Femur (tissue), 1 donor: Measurements from ENCODE around the gene FBN1.

Experiments
- DNase-seq: peaks from one replicate; pipeline ENCODE4 v3.0.0-alpha.2; 2017

FBN1 gene

GRCh38 chr15:48578965-48579364, 66.5 kb downstream of the FBN1 start:
- no peak for DNase-seq

GRCh38 chr15:48577469-48577868, 68.0 kb downstream of the FBN1 start:
- no peak for DNase-seq

DNA sequence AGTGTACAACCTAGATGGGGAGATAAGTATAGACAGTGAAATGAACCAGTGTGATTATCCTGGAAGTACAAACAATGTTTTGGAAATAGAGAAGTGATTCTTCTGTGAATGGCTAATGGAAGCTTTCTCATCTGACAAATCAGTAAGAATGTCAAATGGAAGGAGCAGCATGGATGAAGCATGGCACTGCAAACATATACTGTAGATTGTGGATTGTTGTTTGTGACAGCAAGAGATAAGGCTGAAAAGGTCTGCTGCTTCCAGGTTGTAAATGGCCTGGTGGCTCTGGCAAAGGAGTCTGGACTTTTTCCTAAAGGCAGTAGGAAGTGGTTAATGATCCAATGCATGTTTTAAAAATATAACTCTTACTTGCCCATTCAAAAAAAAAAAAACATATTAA, 71.3 kb downstream of the FBN1 start:
- DNase-seq: no peak

- DNase-seq: no peak
Observed at GRCh38 chr15:48573780-48574179, 71.7 kb downstream of the FBN1 start.

DNA sequence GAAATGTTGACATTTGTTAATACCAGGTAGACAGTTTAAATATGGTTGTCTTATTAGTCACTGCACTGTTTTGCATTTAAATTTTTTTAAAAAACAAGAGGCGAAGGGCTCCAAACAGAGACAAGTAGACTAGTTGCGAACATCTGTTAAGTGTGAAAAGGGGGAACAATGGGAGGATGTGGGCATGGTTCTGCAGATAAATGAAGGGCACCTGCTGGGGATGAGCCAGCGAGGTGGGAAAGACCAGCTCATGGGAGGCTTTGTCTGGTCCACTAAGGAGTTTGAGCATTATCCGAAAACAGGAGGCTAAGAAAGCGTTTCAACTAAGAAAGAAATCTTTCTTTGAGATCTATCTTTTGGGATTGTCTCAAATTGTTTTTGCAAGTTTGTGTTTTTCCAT, 72.7 kb downstream of the FBN1 start:
- DNase-seq: no peak

DNA sequence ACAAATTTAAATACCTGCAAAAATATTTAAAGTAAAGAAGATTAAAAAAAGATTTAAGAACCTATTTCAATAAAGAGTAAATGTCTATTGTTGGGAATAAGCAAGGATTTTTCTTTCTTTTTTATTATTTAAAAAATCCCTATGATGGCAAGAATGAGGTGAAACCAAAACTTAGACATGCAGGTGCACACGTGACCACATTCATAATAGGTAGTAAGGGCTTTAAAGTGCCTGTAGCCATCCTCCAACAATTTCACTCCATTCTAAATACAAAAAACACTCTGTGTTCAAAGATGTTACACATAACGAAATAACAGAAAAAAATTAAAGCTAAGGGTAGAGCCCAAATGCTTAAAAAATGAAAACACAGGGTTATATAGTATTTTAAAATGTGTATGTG, 74.0 kb downstream of the FBN1 start:
- DNase-seq: no peak

DNA sequence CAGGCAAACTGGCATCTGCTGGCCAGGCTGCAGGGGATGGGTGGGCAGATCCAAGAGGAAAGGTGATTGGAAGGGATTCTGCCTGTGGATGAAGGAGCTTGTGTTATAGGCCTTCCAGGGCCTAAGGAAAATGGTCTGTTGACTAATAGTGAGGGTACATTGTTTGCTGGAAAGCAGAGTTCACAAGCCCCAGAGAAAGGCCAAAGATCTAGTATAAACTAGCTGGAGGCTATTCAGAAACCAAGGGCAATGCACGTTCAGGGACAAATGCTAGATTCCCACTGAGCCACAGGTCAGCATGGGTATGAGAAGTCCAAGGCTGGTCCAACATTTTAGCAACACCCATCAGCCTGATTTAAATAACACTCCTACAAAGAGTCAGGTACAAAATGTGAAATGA, 74.7 kb downstream of the FBN1 start:
- DNase-seq: no peak

GRCh38 chr15:48569591-48570302, 75.8 kb downstream of the FBN1 start:
- no peak for DNase-seq

DNA sequence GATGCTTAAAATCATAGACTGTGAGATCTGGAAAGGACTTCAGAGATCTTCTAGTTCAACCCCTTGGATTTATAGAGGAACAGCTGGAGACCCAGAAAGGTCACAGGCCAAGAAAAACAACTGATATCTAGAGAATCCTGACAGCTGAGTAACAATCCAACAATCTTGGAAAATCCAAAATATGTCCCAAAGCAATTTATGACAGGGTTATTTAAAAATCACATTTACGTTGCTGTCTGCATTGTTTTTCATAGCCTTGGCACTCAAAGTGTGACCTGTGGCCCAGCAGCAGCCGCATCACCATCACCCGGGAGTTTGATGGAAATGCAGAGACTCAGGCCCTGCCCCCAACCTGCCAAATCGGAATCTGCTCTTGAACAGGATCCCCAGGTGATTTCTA, 78.8 kb downstream of the FBN1 start:
- peak; percentile 31 for DNase-seq

GRCh38 chr15:48565560-48566482, 79.7 kb downstream of the FBN1 start:
- DNase-seq: peak; percentile 71

DNA sequence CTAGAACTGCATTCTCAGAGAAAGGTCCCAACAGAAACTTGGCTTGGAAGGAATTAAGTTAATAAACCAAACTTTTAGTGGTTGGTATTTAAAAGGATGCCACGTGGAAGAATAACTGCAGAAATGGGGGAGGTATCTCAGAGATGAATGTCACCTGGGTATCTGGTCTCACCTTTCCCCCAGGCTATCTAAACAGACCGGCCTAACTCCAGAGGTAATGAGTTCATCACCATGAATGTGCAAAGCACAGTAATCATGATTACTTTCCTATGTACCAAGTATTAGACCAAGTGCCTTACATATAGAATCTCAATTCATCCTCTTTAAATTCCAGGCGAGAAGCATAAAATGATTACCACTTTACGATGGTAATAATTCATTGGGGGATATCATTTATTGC, 80.8 kb downstream of the FBN1 start:
- DNase-seq: no peak

- DNase-seq: no peak
Observed at GRCh38 chr15:48563934-48564333, 81.6 kb downstream of the FBN1 start.

DNA sequence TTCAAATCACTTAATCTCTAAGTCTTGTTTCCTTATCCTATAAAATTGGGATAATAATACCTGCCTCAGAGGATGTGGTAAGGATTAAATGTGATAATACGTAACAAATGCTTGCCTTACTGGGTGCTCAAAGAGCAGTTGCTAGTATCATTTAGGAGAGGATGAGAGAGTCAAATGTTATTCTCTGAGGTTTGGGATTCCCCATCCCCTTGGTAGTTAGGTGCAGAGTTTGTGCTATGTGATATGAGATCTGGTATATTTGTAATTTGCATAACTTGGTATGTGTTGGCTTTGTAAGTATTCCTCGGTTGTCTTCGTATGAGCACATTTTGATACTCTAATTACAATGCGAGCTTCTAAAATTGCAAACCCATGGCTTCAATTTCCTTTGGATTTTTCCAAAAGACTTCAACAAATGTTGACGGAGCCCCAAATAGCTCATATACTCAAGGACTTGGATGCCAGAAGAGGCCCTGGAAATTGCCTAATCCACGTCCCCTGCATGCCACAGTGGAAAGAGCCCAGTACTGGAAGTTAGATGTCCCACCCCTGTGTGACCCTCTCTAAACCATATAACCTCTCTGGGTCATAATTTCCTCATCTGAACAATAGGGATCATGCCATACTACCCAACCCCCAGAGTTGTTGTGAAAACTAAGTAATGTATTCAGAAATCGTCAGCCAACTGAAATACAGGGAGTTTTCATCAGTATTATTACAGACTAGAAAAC, 85.0 kb downstream of the FBN1 start:
- DNase-seq: no peak

DNA sequence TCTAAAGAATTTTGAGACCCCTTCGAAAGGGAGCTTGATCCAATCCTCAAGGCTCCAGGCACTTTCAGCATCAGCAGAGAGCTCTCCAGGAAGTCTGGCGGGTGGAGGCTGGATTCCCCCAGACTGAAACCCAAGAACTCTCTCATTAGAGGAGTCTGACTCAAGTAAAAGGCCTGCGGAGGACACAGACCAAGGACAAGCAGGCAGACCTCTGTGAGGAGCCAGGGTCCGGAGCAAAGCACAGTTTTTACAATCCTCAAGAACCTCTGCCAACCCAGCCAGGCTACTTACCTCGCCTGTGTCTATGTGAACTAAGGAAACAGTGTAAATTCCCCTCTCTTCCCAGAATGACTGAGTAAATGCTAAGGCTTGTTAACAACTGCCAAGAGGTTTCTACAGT, 86.2 kb downstream of the FBN1 start:
- peak; percentile 83 for DNase-seq

- DNase-seq: no peak
Observed at GRCh38 chr15:48558226-48558625, 87.3 kb downstream of the FBN1 start.

DNA sequence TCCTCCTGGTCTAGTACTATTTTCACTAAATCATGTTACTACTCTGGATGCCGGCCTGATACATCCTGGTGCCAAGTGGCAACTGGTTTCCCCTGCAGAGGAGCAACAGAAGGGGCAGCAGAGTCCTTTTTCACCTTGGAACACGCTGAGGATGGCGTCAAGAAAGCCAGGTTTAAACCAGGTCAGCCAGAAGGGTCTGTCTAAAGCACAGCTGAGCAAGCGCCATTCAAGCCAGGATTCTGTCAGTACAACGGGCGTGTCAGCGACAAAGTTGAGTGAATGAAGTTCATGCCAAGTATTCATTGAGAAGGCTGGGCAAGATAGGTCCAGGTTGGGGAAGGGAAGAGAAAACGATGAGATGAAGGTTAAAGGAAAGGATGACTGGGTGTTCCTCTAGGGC, 88.2 kb downstream of the FBN1 start:
- DNase-seq: no peak

GRCh38 chr15:48556159-48556897, 89.2 kb downstream of the FBN1 start:
- no peak for DNase-seq

- no peak for DNase-seq
Observed at GRCh38 chr15:48555241-48555881, 90.1 kb downstream of the FBN1 start.

GRCh38 chr15:48554112-48554511, 91.4 kb downstream of the FBN1 start:
- no peak for DNase-seq

DNA sequence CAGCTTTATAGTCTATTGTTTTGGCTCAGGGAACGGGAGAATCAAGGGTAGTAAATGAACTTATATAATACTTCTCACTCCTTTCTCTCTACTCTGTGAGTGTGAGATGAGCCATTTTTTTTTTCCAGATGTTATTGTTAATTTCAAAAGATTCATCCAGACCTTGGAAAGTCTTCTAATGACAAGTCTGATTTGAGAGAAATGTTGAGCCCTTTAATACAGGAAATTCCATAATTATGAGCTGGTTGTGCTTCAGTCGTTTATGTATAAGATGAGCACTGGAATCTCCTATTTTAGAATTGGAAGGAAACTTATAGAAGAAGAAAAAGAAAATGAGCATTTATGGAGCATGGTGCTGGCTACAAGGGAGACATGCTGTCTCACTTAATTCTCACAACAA, 92.0 kb downstream of the FBN1 start:
- DNase-seq: no peak

DNA sequence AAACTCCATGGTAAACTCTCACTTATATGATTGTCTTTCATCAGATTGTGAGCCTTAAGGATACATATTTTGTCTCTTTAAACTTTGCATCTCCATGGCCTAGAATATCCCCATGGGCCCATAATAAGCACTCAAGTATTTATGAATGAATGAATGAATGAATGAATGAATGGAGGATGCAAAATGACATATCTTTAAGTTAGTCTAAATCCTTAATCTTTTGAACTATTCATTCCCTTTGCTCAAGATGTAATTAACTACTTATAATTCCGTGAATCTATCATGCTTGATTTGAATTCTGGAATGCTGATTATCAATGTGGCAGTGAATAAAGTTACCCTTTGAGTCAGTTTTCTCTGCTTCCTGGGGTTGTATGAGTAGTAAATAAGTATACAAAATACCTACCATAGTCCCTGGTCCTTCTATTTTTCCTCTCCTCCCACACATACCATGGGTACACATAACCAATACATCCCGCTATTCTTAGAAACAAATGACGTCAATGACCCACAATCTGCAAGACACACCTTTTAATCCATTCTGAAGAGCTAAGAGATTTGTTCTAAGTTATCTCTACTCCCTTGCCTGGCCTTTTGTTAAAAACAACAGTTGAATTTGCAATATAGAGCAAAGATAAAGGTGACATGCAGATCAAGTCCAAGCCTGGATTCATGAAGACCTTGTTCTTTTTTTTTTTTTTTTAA, 94.5 kb downstream of the FBN1 start:
- no peak for DNase-seq

- no peak for DNase-seq
Observed at GRCh38 chr15:48548455-48548854, 97.1 kb downstream of the FBN1 start.
